Suppressor macrophage treated with lipopolysaccharide for 4 hours (primary cell): ENCODE data around the gene FAM118A.
"Not testable (repeated sequence)": the region's sequence is repeated elsewhere in the genome, so short reads cannot be mapped to it uniquely, and the experiment has no call there.

Experiments used
- DNase-seq: peaks from one replicate; pipeline ENCODE4 v3.0.0-alpha.2; 2020

The FAM118A gene

DNA sequence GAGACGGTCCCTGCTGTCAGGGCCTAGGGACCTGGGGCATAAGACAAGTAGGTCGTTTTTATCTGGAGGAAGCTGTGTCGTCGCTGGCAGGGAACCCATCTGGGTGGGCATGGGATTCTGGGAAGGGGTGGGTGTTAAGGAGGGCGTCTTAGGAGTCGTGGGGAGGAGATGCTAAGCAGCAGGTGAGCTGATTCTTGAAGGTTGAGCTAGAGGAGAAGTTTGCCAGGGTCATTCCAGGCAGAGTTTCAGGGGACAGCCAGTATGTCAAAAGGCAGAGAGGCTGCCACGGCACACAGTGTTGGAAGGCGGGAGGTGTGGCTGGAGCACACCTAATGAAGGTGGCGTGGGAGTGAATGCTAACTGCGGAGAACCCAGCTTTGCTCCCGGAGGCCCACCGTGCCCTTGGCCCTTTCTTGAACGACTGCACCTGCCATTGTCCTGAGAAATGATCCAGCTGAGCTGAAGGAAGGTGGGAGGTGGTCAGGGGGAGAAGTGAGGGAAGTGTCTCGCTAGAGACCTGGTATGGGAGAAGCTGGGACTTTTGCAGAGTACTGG lies 1.3 kb downstream of the FAM118A start:
- DNase-seq = no peak

DNA sequence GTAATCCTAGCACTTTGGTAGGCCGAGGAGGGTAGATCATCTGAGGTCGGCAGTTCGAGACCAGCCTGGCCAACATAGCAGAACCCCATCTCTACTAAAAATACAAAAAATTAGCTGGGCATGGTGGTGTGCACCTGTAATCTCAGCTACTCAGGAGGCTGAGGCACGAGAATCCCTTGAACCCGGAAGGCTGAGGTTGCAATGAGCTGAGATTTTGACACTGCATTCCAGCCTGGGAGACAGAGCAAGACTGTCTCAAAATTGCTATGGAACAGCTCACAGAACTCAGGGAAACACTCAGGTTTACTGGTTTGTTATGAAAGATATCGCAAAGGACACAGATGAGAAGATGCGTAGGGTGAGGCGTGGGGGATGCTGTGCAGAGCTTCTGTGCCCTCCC lies 2.7 kb downstream of the FAM118A start:
- no peak for DNase-seq

DNA sequence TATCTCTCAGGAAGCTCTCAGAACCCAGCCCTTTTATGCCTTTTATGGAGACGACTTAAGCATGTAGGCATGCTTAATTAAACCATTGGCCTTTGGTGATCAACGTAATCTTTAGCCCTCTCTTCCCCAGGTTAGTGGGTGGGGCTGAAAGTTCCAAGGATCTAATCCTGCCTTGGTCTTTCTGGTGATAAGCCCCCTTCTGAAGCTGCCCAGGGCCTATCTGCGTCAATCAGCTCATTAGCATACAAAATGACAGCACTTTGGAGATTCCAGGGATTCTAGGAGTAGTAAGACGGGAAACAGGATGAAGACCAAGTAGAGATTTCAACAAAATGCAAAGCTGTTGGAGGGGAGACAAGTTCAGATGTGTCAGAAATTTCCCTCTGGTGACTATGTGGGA lies 3.1 kb downstream of the FAM118A start:
- no peak for DNase-seq

DNA sequence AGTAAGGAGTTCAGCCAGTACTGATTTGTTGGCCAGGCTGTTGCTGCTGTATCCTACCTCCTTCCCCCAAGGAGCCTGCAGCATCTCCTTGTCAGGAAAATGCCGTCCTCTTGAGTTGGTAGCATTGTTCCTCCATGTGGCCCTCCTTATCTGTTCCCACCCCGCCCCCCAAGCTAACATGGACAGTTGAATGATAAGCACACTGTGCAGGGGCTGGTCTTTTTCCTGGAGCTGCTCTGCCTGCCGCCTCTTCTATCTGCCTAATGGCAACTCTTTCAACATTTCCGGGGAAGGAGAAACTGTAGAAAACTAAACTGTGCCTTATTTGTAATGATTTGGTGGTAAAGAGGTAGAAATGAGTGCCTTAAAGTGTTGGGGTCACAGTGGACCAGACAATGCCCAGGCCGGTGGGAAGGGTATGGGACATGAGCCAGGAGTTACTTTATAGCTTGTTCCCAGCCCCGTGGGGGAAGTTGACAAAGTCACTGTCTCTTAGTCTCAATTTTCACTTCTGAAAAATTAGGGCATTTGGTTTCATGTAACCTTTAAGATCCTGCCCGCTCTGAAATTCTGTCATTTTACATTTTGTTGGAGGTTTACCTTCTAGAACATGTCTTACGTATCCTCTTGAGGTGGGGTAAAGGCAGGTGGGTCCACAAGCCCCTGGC lies 4.5 kb downstream of the FAM118A start:
- peak; percentile 57 for DNase-seq

DNA sequence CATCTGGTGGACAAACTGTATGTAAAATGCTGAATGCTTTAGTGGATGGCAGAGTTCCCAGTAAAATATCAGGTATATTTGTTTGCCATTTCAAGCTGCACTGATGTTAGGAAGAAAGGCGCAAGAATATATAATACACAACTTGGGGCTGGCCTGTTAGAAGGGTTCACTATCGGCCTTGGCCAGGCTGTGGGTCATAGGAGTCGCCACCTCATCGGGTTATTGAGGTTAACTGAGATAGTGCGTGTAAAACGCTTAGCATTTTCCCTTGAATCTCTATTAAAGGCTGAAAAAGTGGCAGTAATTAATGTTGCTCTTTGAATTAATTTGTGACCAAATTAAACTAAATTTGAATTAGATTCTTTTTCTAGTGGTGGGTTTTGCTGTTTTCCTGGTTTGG lies 5.1 kb downstream of the FAM118A start:
- no peak for DNase-seq

DNA sequence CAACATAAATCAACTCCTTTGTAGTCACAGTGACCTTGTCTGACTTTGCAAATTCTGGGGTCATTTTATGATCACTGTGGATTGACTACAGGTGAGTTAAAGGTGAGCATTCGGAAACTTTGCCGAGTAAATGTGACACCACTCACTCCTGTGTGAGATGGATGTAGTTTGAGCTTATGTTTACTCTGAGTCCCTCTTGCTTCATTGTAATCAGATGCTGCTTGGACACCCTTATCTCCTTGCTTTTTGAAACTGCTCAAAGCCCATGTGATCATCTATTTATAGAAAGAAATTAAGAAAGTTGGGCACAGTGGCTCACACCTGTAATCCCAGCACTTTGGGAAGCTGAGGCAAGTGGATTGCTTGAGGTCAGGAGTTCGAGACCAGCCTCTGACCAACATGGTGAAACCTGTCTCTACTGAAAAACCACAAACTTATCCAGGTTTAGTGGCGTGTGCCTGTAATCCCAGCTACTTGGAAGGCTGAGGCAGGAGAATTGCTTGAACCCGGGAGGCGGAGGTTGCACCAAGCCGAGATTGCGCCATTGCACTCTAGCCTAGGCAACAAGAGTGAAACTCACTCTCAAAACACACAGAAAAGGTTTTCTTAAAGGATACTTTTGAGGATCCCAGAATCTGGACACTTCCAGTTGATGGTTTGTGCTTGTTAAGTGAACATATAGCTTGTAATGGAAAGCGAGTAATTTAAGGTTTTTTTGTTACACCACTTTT lies 7.2 kb downstream of the FAM118A start:
- DNase-seq = no peak

DNA sequence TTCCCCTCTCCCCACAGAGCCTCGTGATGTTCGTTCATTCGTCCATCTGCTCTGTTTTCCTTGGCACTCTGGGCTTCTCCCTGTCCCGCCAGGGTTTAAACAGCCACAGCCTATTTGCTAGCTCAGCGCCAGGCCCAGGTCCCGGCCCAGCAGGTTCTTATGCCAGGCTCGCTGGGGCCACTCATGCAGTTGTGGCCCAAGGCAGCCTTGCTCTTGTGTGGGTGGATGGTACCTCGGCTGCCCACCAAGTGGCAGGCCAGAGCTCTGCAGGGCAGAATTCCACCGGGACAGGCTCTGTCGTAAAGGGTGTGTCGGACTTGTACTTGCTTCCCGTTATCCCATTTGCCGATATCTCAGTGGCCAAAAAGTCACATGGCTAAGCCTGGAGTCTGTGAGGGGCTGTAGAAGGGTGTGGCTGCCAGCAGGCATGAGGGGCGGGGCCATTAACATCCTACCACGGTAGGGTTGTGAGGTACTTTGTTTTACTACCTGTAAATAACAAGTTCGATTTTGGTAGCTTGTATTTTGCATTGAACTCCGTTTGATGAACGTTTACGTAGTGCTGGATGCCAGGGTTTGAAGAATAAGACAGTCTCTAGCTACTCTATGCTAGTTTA lies 7.9 kb downstream of the FAM118A start:
- no peak for DNase-seq

DNA sequence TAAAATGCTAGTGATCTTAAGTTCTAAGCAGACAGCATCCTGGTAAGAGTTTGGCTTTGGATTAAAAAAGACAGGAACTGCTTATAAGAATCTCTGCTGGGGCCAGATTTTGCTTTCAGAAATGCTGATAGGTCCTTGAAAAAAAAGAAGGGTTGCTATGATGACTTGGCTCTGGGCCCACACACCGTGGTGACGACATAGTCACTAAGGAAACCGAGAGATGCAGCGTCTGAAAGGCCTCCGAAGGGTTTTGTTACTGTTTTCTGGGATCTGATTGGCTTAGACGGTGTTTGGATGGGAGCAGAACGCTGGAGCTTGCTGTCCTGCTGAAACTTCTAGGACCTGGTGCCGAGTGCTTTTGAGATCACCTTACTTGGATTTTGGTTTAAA lies 8.4 kb downstream of the FAM118A start:
- DNase-seq = peak; percentile 75

DNA sequence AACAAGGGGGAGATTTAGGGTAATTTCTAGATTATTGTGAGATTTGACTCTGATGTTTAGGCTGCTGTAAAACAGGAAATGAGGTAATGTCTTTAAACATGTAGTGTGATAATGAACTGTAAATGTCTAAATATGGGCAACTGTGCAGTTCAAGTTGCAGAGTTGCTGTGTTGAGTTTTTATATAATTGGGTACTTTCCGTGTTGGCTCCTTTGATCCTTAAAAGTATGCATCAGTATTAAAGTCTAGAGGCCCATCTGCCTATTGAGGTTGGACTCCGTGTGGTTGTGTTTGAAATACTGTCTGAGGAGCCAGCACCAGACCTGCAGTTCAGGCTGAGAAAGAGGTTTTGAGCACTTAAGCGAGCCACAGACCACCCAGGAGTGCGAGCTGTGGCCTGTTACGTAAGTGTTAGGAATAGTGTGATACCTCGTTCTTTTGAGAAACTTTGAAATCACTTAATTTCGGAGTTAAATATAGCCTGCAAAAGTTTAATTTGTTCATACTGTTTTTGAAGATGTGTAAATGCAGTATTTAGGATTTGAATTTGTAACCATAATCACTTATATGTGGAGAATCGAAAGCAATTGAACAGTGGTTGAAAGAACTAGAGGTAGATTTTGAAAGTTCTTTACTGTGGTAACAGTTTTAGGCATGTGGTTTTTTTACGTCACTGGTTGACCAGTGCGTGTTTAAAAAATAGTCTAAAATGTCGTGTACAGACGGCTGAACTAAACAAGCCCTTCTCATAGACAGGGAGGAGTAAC lies 9.0 kb downstream of the FAM118A start:
- DNase-seq = peak; percentile 30

DNA sequence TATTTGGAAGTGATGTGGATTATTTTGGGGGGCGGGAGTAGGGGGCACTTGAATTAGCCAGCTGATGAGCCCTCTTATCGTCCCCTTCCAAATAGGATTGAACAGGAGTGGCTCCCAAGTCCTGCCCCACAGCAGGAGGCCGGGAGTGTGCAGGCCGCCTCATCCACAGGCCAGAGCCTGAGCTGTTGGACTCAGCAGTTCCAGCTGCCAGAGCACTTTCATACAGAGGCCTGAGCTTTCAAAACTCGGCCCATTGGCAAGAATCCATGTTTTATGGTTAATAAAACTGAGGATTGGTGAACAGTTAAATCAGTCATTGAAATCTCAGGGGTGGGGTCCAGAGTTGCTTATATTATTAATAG lies 9.6 kb downstream of the FAM118A start:
- no peak for DNase-seq

DNA sequence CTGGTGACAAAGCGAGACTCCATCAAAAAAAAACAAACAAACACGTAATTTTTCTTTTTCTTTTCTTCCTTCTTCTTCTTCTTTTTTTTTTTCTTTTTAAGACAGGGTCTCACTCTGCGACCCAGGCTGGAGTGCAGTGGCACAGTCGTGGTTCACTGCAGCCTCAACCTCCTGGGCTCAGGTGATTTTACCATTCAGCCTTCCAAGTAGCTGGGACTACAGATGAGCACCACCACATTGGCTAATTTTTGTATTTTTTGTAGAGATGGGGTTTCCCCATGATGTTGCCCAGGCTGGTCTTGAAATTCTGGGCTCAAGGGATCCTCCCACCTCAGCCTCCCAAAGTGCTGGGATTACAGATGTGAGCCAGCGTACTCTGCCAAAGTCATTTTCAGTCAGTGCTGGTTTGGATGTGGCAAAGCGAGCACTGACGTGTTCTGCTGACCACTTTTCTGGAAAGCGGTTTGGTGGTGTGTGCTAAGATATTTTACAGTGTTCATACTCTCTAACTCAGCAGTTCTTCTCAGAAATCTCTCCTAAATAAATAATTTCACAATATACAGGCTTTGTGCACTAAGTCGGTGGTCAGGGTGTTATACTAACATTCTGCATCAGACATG lies 10.7 kb downstream of the FAM118A start:
- DNase-seq = no peak

DNA sequence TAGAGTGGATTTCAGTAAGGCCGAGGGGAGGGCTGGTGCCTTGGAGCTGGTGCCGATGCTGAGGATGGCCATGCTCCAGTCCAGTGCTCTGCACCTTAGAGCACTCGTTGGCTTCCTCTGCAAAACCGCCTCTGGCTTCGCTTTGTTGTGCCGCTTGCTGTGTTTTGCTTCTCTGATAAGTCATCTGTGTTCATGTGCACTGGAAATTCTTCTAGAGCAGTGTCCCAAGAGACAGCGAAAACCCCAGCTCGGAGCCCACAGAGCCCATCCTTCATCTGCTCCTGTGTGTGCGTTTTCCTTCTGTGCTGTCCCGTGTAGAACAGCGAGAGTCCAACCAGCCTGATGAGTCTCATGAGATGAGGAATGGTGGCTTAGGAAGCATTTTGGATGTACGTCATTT lies 12.1 kb downstream of the FAM118A start:
- no peak for DNase-seq

DNA sequence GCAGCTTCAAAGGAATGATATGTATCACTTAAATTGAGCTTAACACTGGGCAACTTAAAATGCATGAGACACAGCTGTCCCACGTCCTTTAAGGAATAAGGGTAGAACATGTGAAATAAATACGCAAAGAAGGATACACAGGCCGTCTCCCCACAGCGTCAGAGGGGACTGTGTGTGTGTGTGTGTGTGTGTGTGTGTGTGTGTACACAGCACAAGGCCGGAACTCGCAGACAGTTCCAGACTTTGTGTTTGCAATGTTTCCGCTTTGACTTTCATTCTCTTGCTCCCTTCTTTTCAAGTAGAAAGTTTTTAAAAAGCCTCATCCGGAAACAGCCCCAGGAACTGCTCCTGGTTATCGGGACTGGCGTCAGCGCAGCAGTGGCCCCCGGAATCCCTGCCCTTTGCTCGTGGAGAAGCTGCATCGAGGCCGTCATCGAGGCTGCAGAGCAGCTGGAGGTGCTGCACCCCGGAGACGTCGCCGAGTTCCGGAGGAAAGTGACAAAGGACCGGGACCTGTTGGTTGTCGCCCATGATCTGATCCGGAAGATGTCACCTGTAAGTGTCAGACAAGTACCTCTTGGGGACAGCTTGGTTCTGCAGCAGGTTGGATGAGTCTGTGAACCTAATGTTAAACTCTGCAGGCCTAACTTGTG lies 13.3 kb downstream of the FAM118A start:
- DNase-seq = no peak

DNA sequence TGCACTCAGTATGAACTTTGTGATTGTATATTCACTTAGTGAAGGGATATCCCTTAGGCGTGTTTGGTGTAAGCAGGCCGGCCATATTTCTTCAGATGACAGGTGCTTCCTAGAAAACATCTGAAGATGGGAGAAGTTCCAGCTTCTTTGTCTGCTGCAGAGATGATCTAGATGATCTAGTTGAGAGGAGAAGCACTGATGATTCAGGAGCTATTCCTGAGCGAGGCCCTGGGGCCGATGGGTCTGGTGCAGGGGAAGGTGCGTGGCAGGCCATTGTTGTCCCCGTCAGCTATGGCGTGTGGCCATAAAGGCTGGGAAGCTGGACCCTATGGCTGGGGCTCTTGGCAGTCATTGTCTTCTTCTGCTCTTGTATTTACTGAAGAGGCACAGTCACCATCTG lies 14.0 kb downstream of the FAM118A start:
- no peak for DNase-seq

DNA sequence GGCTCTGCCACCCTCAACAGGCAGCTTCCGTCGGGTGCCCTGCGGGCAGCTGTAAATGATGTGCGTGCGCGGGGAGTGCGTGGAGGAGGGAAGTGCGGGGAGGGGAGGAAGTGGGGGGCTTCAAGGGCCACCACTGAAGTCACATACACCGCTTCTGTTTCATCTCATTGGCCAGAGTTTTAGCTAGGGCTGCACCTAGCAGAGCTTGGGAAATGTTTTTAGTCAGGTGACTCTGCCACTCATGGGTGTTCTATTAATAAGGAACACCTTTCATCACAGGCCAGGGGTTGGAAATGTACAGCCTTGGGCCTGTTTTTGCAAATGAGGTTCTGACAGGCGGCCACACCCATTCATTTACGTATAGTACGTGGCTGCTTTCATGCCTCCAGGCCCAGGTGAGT lies 14.6 kb downstream of the FAM118A start:
- no peak for DNase-seq

DNA sequence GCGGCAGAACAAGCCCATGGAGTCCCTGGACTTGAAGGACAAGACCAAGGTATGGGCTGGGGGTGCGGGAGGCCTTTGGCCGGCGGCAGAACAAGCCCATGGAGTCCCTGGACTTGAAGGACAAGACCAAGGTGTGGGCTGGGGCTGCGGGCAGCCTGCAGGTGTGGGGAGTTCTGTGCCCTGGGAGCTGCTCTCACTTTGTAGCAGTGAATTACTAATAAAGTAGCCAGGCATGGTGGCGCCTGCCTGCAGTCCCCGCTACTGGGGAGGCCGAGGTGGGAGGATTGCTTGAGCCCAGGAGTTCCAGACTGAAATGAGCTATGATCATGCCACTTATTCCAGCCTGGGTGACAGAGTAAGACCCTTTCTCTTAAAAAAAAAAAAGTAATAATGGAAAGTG lies 18.5 kb downstream of the FAM118A start:
- not testable (repeated sequence) for DNase-seq

DNA sequence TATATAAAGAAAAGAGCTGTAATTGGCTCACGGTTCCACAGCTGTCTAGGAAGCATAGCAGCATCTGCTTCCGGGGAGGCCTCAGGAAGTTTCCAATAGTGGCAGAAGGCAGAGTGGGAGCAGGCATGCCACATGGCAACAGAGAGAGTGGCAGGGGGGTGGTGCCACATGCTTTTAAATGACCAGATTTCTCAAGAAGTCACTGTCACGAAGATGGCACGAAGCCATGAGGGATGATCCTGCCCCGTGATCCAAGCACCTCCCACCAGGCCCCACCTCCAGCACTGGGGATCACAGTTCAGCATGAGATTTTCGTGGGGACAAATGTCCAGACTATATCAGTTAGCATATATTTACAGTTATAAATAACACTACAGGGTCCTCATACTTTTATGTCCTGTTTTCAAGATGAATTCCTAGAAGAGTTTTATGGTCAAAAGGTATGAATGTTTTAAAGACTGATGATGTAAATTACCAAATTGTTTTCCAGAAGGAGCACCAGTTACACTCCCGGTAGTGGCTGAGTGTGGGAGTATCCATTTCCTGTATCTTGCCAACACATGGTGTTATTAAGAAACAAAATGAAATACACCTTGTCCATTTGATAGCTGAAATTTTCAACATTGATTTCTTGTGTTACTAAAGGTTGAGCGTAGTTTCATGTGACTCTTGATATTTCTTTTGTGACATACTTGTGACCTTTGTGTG lies 19.2 kb downstream of the FAM118A start:
- peak; percentile 31 for DNase-seq

DNA sequence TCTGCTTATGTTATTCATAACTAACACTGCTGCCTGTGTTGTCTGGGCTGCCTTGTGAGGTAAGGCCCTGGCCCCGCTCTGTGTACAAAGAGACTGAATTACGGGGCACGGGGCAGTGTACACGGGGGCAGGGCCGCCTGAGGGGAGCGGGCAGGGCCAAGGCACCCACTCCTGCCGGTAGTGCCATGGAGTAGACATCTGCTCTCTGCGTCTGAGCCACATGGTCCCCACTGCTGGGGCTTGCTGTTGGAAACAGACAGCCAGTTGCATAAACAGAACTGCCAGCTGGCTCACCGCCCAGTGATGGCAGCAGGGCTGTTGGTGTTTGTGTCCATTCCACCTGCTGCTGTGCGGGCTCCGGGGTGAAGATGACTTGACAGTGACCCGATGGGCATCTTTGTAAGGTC lies 19.8 kb downstream of the FAM118A start:
- no peak for DNase-seq

DNA sequence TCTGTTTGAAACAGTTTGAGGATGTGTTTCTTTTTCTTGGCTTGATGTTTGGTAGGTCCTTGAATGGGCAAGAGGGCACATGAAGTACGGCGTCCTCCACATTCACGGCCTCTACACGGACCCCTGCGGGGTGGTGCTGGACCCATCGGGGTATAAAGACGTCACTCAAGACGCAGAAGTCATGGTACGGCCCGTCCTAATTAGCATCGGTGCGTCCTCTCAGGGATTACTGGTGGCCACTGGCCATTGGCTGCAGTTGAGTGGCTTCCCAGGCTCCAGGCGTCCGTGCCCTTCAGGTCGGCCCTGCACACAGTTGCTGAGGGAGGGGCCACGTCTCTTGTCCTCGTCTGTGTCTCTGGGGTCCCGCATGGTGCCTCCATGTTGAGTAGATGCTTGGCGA lies 20.8 kb downstream of the FAM118A start:
- no peak for DNase-seq

DNA sequence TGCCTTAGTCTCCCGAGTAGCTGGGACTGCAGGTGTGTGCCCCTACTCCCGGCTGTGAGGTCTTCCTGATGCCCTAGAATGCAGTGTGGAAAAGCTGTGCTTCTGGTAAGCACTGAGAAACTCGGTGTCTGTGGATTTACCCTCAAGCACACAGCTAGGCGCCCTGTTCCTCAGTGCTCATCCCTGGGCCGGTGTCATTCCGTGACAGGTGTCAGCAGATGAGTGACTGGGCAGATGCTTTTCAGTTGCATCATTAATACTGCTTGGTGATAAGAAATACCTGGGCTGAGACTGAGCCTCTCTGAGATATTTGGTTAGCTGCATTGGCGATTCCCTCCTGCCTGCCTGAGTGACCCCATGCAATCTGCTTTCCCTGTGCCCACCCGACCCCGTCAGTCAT lies 21.8 kb downstream of the FAM118A start:
- DNase-seq = no peak

DNA sequence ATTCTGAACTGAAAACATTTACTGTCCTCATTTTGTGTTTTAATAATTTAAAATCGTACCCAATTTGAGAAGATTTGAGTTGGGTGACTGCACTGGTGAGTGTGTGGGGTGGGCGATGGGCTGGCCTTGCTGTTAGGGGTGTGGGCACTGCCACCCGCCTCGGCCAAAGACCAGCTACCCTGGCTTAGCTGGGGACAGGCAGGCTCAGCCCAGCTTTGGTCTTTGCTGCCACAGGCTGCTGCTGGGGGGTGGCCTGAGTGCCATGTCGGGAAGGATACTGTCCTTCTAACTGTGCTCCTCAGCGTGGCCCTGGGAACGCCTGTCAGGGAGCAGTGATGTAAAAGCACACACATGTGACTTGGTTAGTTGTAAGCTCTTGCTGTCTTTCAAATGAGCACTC lies 22.3 kb downstream of the FAM118A start:
- DNase-seq = no peak

DNA sequence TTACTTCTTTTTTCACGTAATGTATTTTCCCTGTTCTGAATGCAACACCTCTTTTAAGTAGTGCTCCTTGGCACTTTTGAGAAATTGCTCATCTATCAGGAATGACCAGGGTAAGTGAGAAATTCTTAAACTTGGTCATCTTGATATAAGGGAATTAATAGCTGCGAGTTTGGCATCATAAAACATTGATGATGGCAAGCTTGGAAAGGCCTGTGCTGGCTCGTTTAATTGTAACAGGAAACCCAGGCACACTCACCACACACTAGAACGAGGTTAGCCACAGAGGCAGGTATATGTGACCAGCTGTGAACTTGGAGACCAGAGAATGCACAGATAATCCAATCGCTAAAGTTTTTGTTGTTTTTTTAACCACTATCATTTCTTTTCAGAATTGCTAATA lies 24.3 kb downstream of the FAM118A start:
- no peak for DNase-seq
